ENCODE results near the gene MKKS.
"Not testable (repeated sequence)": the region's sequence is repeated elsewhere in the genome, so short reads cannot be mapped to it uniquely, and the experiment has no call there.

MKKS gene

GRCh38 chr20:10411673-10412072, 22.3 kb downstream of the MKKS start:
- no peak for DNase-seq

GRCh38 chr20:10408108-10408813, 25.8 kb downstream of the MKKS start:
- peak; percentile 32 for DNase-seq

GRCh38 chr20:10404959-10405530, 29.0 kb downstream of the MKKS start:
- DNase-seq, result no peak

- no peak for DNase-seq
These were observed 29.9 kb downstream of the MKKS start for GRCh38 chr20:10404023-10404628.

GRCh38 chr20:10402938-10403608, 30.9 kb downstream of the MKKS start:
- no peak for DNase-seq

- no peak for DNase-seq
These were observed 35.1 kb downstream of the MKKS start for GRCh38 chr20:10398834-10399369.

GRCh38 chr20:10394752-10395151, 39.3 kb downstream of the MKKS start:
- DNase-seq, result not testable (repeated sequence)

- DNase-seq, result no peak
These were observed 43.3 kb downstream of the MKKS start for GRCh38 chr20:10390709-10391108.

- no peak for DNase-seq
These were observed 45.4 kb downstream of the MKKS start for GRCh38 chr20:10388597-10388996.

GRCh38 chr20:10387686-10388085, 46.3 kb downstream of the MKKS start:
- DNase-seq, result no peak

- peak; percentile 28 for DNase-seq
These were observed 48.0 kb downstream of the MKKS start for GRCh38 chr20:10385850-10386544.

GRCh38 chr20:10381477-10381876, 52.5 kb downstream of the MKKS start:
- peak; percentile 6 for DNase-seq

- DNase-seq, result no peak
These were observed 54.3 kb downstream of the MKKS start for GRCh38 chr20:10379761-10380160.

GRCh38 chr20:10376270-10377075, 57.5 kb downstream of the MKKS start:
- peak; percentile 82 for DNase-seq

- no peak for DNase-seq
These were observed 58.8 kb downstream of the MKKS start for GRCh38 chr20:10375191-10375590.

- DNase-seq, result no peak
These were observed 60.0 kb downstream of the MKKS start for GRCh38 chr20:10374036-10374435.

- DNase-seq, result no peak
These were observed 62.6 kb downstream of the MKKS start for GRCh38 chr20:10371467-10371866.

GRCh38 chr20:10370091-10370887, 63.7 kb downstream of the MKKS start:
- DNase-seq, result no peak

- no peak for DNase-seq
These were observed 64.3 kb downstream of the MKKS start for GRCh38 chr20:10369723-10370090.

GRCh38 chr20:10368702-10369041, 65.3 kb downstream of the MKKS start:
- no peak for DNase-seq

- DNase-seq, result no peak
These were observed 65.9 kb downstream of the MKKS start for GRCh38 chr20:10367943-10368701.
